ENCODE data around the gene CAND2.
"Not testable (repeated sequence)": the region's sequence is repeated elsewhere in the genome, so short reads cannot be mapped to it uniquely, and the experiment has no call there.

Gene CAND2

GRCh38 chr3:12868039-12869034 lies 71.9 kb downstream of the CAND2 start:
- DNase-seq, result peak; percentile 45

GRCh38 chr3:12869035-12869621 lies 72.6 kb downstream of the CAND2 start:
- no peak for DNase-seq

GRCh38 chr3:12870942-12871341 lies 74.5 kb downstream of the CAND2 start:
- no peak for DNase-seq

- no peak for DNase-seq
Measured at GRCh38 chr3:12871404-12871983, 75.0 kb downstream of the CAND2 start.

GRCh38 chr3:12875857-12876836 lies 79.7 kb downstream of the CAND2 start:
- DNase-seq, result no peak

GRCh38 chr3:12877040-12877439 lies 80.6 kb downstream of the CAND2 start:
- DNase-seq, result no peak

- no peak for DNase-seq
Measured at GRCh38 chr3:12878141-12878574, 81.7 kb downstream of the CAND2 start.

- not testable (repeated sequence) for DNase-seq
Measured at GRCh38 chr3:12878758-12879157, 82.3 kb downstream of the CAND2 start.

GRCh38 chr3:12879191-12879815 lies 82.8 kb downstream of the CAND2 start:
- no peak for DNase-seq

- not testable (repeated sequence) for DNase-seq
Measured at GRCh38 chr3:12881858-12882257, 85.4 kb downstream of the CAND2 start.

GRCh38 chr3:12882336-12883310 lies 86.1 kb downstream of the CAND2 start:
- DNase-seq, result no peak

GRCh38 chr3:12884186-12884680 lies 87.8 kb downstream of the CAND2 start:
- DNase-seq, result no peak

Measured in KG1 (cell line).